ENCODE results near the gene C15orf40.

The C15orf40 gene

DNA sequence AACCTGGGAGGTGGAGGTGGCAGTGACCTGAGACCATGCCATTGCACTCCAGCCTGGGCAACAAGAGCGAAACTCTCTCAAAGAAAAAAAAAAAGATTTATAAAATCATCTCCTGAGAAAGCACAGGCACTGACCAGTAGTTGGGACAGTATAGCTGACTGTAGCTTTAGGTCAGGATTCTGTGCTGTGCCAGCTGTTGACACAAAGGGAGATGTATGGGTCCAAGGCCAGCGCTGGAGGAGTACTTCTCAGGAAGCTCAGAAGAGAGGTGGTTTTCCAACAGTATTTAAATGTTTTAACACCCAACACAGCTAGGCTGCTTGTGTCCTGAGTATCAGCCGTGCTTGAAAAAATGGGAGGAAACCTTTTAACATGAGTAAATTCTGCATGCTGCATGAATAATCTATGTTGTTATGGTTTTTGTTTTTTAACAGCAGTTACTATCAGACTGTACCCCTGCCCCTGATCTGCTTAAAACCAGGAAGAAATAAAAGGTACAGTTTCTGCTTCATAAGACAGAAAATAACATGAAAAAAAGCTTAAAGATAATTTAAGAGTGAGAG lies 18.9 kb downstream of the C15orf40 start:
- DNase-seq = no peak

- DNase-seq = no peak
These were observed 25.0 kb downstream of the C15orf40 start for GRCh38 chr15:82986442-82986780.

DNA sequence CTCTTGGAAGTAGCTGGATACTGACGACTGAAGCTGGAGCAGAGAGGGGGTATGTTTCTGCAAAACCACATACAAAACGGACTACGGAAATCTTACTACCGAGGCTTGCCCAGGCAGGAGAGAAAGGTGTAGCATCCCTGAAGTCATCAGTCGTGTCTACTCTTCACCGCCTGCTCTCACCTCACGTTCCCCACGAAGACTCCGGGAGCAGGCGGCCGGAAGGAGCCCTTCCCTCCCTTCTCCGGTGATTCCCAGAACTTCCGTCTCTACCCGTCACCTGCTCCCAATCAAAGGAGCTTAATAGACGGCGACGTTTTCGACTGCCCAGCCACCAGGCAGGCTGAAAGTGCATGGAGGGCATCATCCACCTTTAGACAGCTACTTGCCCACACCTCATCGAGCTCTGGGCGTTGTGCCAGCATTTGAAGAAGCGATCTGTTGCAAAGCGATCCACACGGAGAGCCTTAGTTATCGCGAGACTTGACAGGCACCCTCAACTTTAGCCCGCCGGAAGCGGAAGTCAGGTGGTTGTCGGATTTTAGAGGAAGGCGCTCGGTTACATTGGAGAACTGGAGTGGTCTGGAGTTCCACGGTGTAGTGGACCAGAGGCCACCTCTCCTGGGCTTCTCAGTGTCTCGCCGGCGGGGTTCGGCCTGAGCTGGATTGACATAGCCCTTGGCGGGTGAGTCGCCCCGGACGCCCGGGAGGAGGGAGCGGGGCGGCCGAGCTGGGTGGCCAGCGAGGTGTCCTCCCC lies 25.6 kb downstream of the C15orf40 start, which contains the start of gene RAMAC:
TSS of gene RAMAC (plus strand) at position 523 of the 754 bp plus-strand sequence. CDS start 2,809 bp downstream, outside the sequence.
- peak; percentile 82 for DNase-seq

DNA sequence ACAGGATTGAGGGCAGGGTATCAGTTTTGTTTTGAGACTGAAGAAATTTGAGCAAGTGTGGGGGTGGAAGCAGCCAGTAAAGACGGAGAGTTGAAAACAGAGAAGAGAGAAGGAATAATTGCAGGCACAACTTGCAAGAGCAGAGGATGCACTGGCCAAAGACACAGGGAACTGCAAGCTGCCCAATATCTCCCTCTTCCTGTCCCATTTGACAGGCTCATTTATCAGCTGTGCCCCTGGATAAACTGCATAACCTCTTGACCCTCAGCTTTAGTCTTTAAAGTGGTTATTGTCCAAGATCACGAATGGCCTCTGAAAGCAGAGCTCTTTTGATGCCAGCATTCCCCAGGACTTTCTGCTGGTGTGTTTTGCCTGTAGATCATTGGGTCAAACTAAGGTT lies 30.5 kb downstream of the C15orf40 start:
- DNase-seq = no peak

GRCh38 chr15:82979726-82980125 lies 31.7 kb downstream of the C15orf40 start:
- no peak for DNase-seq

DNA sequence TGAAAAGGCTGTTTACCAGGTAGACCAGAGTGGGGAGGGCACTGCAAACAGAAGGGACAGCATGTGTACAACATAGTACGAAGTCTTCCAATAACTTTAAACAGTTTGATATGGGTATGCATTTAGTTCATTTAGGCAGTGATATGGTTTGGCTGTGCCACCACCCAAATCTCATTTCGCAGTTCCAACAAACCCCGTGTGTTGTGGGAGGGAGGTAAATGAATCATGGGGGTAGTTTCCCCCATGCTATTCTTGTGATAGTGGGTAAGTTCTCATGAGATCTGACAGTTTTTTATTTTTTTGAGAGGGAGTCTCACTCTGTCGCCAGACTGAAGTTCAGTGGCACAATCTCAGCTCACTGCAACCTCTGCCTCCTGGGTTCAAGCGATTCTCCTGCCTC lies 33.0 kb downstream of the C15orf40 start:
- DNase-seq = no peak

DNA sequence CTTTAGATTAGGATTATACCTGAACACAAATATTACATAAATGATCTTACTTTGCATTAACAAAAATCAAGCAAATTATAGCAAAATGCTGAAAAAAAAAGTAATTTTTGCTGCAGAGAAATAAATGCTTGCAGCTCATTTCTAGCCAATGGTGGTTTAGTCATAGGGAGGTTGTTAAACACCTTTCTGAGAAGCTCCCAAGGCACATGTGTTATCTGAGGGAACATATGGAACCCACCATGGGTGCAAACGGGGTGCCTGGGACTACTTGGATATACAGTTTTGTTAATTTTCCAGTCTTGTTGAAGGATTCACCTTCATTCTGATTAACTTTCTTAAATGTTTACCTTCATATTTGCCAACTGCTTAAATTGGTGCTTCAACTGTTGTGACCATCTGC lies 34.4 kb downstream of the C15orf40 start:
- no peak for DNase-seq

DNA sequence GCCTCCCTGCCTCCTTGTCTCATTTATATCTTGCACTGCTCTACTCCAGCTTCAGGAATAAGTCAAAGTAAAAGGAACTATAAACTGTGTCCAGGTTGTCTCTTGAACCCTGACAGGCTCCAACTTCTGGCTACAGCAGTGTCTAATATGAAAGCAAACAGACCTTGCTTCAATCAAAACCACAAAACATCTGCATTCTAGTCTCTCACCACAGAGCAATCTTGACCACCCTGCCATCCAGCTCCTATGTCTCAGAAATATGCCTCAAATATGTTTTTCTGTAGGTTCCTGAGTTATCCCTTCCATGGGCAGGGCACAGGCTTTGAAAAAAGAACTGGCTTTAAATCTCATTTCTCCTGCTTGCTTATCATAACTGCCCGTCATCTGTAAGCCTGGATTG lies 38.4 kb downstream of the C15orf40 start:
- no peak for DNase-seq

DNA sequence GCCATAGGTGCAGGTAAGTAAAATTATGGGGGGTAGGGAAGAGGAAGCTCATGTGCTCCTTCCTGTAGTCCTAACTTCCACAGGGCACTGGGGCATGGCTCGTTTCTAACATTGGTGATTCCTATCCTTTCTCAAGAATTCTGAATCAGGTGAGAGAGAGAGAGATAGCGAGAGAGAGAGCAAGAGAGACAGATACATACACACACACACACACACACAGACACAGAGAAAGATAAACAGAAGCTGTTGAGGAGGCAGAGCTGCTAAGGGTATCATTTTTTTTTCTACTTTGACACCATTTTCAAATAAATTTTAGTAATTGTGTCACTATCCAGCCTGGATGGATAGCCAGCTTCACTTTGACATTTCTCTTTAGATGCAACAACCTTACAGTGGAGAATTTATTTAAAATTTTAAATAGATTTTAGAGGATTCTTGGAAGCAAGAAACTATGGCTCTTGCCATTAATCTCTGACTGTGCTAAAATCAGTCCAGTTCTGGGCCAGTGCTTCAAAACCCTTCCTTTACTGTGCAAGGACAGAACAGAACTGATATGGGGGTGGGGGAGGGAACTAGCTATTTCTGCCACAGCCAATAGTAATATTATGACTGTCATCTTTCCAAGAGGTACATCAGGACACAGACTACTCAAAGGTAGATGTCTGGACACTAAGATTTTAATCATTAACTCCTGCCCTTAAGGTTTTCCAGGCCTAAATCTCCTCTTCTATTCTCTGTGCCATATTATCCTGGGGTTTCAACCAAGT lies 40.0 kb downstream of the C15orf40 start:
- DNase-seq = no peak

DNA sequence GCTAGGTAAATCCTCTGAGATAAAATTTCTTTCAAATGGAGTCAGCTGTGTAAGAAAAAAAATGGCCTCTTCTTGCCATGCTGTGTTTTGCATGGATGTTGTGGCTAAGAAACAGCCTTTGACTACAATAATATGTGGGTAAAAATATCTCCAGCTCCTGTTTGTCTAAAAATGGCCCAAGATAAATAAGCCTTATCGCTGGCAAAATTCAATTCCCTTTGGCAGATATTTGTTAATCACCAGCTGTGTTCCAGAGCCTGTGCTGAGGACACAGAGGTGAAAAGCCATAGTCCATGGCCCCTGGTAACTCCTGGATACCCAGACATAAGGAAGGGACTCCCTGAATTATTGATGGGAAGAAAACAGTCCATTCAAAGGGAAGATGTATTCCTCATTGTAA lies 40.7 kb downstream of the C15orf40 start:
- no peak for DNase-seq

- no peak for DNase-seq
These were observed 41.3 kb downstream of the C15orf40 start for GRCh38 chr15:82970078-82970686.

- DNase-seq = no peak
These were observed 42.1 kb downstream of the C15orf40 start for GRCh38 chr15:82969353-82969752.

DNA sequence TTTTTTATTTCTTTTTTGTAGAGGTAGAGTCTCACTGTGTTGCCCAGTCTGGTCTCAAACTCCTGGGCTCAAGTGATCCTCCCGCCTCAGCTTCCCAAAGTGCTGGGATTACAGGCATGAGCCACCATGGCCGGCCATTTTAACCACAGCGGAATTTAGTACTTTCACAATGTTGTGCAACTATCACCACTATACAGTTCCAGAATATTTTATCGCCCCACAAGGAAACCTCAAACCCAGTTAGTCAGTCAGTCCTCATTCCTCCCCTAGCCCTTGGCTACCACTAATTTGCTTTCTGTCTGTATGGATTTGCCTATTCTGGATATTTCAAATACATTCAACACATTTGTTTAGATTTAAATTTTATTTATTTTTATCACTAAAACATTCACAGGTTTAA lies 43.4 kb downstream of the C15orf40 start:
- DNase-seq = no peak

DNA sequence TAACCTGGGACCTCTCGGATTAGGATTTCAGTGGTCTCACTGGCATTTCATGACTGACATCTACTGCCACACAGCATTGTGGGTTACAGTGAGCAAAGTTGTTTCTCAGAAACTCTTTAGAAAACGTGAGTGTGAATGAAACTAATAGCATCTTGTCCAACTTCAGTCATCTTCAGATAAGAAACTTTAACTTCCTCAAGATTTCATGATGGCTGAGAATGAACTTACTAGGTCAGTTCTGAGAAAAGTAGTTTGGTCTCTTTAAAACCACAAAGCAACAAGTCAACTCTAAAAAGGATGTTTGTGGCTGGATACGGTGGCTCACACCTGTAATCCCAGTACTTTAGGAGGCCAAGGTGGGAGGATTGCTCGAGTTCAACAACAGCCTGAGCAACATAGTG lies 44.8 kb downstream of the C15orf40 start:
- no peak for DNase-seq

- no peak for DNase-seq
These were observed 46.5 kb downstream of the C15orf40 start for GRCh38 chr15:82964890-82965289.

DNA sequence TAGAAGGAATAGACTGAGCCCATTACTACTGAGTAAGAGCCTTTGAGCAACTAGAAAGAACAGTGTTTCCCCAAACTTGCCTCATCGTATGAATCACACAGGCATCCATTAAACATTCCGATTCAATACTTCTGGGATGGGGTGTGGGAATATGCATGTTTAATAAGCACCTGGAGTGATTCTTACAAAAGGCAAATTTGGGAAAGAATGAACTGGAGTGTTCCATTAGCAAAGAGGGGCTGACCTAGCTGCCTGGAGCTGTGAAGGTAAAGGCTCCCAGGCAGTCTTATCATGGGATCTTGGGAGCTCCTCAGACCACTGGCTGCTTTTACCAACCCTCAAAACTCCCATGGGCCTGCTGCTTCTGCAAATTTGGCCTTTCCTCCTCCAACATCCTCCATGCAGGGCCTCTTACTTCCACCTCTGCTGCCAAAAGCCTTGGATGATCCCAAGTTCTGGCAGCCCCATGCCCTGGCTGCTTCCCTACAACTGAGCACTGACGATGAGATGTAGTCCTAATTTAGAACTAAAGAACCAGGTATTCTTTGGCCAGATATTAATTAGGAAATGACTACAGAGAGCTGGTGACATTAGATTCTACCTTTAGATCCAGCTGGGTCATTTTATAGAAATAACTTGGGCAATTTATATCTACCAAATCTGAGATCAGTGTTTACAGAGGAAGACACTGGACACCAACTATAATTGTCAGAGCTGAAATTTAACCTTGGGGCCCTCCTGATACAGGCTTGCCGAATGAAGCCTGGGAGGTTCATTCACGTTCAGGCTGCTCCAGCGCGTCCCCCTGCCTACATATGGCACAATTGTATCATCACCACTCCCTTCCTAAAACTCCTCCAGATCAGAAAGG lies 47.7 kb downstream of the C15orf40 start:
- DNase-seq = no peak

- DNase-seq = no peak
These were observed 50.7 kb downstream of the C15orf40 start for GRCh38 chr15:82960766-82961165.

DNA sequence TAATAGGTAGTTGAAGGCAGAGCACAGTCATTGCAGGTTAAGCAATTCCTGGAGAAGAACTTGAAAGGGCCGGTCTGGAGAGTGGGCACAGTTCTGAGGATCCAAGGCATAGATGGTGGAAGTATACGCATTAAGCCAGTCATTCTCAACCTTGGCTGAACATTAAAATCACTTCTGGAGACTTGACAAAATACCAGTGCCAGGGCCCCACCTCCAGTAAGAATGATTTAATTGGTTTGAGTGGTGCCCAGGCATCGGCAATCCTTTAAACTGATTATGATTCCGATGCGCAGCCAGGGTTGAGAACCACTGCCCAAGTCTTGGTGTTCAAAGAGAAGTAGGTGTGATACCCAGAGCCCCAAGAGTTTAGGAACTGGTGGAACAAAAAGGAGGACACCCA lies 52.0 kb downstream of the C15orf40 start:
- no peak for DNase-seq

DNA sequence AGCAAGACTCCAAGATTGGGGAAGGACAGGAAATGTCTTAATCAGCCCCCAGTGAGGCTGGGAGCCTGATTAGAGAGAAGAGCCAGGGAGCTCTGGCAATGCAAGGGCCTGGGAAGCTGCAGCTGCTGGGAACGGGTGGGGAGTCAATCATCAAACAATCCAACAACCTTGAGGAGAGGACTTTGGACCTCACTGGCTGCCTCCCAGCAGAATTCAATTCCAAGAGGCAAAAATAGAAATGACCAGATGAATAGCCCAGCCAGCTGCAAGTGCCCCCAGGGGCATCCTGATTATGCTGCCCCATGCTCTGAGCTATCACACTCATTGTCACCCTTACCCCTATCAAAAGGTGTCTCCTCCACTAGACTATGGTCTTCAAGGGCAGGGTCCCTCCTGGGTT lies 52.8 kb downstream of the C15orf40 start:
- no peak for DNase-seq

DNA sequence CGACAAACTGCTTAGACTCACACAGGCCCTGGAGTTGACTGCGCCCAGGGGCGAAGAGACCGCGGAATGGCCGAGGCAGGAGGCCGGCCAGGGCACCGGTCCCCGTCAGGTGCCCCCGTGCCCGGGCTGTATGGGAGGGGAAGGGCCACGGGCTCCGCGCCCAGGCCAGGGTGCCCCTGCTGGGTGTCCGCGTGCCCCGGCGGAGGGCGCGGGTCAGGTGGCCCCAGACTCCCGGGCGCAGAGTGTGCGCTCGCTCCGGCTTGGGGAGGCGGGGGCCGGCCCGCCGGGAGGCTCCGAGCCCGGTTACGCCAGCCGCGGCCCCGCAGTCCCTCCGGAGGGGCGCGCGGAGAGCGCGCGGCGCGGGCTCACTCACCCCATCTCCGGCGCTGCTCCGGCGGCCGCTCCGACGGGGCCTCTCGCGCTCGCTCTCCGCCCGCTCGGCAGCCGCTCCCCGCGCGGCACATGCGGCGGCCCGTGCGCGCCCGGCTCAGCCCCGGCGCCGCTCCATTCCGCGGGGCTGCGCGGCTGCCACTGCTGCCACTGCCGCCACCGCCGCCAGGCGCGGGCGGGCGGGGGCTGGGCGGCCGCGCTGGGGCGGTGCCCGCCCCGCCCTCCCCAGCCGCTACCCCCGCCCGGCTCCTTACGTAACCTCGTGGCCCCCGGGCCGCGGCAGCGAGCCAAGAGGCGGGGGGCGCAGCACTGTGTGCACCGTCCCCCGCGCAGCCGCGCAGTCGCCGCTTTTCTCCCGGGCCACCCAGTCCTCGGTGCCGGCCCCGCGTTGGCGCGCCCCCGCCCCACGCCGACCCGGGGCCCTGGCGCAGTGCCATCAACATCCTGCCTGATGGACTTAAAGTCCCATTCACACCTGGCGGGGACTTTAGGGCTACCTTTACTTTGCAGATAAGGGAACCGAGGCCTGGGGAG lies 59.0 kb downstream of the C15orf40 start, which contains the start of gene HOMER2:
TSS of gene HOMER2 (minus strand) at position 563 of the 924 bp plus-strand sequence. CDS start at position 378, 185 bp downstream.
- peak; percentile 10 for DNase-seq

GRCh38 chr15:82951472-82952157 lies 59.8 kb downstream of the C15orf40 start:
- peak; percentile 8 for DNase-seq
